Measurements from ENCODE around the gene TMEM8B.

The TMEM8B gene

GRCh38 chr9:35898337-35898736 lies 69.3 kb downstream of the TMEM8B start (continued):
- TF ChIP-seq, protein P1, sequence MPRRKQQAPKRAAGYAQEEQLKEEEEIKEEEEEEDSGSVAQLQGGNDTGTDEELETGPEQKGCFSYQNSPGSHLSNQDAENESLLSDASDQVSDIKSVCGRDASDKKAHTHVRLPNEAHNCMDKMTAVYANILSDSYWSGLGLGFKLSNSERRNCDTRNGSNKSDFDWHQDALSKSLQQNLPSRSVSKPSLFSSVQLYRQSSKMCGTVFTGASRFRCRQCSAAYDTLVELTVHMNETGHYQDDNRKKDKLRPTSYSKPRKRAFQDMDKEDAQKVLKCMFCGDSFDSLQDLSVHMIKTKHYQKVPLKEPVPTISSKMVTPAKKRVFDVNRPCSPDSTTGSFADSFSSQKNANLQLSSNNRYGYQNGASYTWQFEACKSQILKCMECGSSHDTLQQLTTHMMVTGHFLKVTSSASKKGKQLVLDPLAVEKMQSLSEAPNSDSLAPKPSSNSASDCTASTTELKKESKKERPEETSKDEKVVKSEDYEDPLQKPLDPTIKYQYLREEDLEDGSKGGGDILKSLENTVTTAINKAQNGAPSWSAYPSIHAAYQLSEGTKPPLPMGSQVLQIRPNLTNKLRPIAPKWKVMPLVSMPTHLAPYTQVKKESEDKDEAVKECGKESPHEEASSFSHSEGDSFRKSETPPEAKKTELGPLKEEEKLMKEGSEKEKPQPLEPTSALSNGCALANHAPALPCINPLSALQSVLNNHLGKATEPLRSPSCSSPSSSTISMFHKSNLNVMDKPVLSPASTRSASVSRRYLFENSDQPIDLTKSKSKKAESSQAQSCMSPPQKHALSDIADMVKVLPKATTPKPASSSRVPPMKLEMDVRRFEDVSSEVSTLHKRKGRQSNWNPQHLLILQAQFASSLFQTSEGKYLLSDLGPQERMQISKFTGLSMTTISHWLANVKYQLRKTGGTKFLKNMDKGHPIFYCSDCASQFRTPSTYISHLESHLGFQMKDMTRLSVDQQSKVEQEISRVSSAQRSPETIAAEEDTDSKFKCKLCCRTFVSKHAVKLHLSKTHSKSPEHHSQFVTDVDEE (CRISPR knock-in tag; IDR thresholded peaks at IDR 0.05) = no peak
- TF ChIP-seq RARB (CRISPR knock-in tag; IDR thresholded peaks at IDR 0.05) (no peak), TOX (CRISPR knock-in tag; IDR thresholded peaks at IDR 0.05; ENCODE audit: borderline replicate concordance) (no peak), SNAI2 (CRISPR knock-in tag; IDR thresholded peaks at IDR 0.05) (no peak), OSR1 (CRISPR knock-in tag; IDR thresholded peaks at IDR 0.05) (no peak), PPARA (CRISPR knock-in tag; IDR thresholded peaks at IDR 0.05; ENCODE audit: borderline replicate concordance) (no peak), ESRRG (CRISPR knock-in tag; IDR thresholded peaks at IDR 0.05) (no peak), BACH2 (CRISPR knock-in tag; IDR thresholded peaks at IDR 0.05; ENCODE audit: borderline replicate concordance) (no peak)

DNA sequence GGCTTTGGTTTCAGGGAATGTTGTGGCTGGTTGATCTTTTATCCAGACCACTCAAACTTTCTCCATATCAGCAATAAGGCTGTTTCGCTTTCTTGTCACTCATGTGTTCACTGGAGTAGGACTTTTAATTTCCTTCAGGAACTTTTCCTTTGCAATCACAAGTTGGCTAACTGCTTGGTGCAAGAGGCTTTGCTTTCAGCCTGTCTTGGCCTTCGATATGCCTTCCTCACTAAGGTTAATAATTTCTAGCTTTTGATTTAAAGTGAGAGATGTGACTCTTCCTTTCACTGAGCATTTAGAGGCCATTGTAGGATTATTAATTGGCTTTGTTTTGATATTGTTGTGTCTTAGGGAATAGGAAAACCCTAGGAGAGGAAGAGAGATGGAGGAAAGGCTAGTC lies 70.0 kb downstream of the TMEM8B start:
- TF ChIP-seq ISL1 (CRISPR knock-in tag; IDR thresholded peaks at IDR 0.05) = no peak
- no peak for TF ChIP-seq RARB (CRISPR knock-in tag; IDR thresholded peaks at IDR 0.05)
- no peak for TF ChIP-seq ZNF70 (CRISPR knock-in tag; IDR thresholded peaks at IDR 0.05)
- TF ChIP-seq ZFP30 (CRISPR knock-in tag; IDR thresholded peaks at IDR 0.05) = no peak
- no peak for TF ChIP-seq SNAI2 (CRISPR knock-in tag; IDR thresholded peaks at IDR 0.05)
- TF ChIP-seq CREB5 (CRISPR knock-in tag; IDR thresholded peaks at IDR 0.05; ENCODE audit: low read depth) = no peak
- no peak for TF ChIP-seq TCF4 (CRISPR knock-in tag; IDR thresholded peaks at IDR 0.05; ENCODE audit: borderline replicate concordance)
- TF ChIP-seq ZNF565 (CRISPR knock-in tag; conservative IDR thresholded peaks at IDR 0.05; ENCODE audit: low read depth) = no peak
- TF ChIP-seq, protein P2, sequence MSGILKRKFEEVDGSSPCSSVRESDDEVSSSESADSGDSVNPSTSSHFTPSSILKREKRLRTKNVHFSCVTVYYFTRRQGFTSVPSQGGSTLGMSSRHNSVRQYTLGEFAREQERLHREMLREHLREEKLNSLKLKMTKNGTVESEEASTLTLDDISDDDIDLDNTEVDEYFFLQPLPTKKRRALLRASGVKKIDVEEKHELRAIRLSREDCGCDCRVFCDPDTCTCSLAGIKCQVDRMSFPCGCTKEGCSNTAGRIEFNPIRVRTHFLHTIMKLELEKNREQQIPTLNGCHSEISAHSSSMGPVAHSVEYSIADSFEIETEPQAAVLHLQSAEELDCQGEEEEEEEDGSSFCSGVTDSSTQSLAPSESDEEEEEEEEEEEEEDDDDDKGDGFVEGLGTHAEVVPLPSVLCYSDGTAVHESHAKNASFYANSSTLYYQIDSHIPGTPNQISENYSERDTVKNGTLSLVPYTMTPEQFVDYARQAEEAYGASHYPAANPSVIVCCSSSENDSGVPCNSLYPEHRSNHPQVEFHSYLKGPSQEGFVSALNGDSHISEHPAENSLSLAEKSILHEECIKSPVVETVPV (CRISPR knock-in tag; IDR thresholded peaks at IDR 0.05) = no peak
- no peak for TF ChIP-seq ZNF8 (CRISPR knock-in tag; IDR thresholded peaks at IDR 0.05)
- ATAC-seq = no peak

DNA sequence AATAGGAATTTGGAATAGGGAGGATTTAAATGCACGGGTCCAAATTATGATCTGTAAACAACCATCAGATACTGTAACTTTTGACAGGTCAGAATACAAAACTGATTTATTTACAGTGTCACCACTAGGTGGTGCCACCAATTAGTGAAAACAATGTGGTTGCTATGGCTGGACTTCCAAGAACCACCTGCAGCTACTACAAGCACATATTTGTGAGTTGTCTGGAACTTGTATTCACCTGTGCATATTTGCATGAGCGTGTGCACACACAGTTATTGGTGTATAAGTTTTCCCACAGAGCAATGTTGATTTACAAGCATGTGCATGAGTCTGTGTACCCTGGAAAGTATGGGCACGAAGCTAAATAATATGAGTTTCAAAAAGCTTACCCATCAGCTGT lies 74.0 kb downstream of the TMEM8B start:
- ATAC-seq = no peak

More for the DNA sequence above, 74.0 kb downstream of the TMEM8B start:
- TF ChIP-seq ZNF565 (CRISPR knock-in tag; conservative IDR thresholded peaks at IDR 0.05; ENCODE audit: low read depth) (no peak), ZNF70 (CRISPR knock-in tag; IDR thresholded peaks at IDR 0.05) (no peak), POU6F1 (CRISPR knock-in tag; IDR thresholded peaks at IDR 0.05; ENCODE audit: borderline replicate concordance, low read depth) (no peak), ARNTL (CRISPR knock-in tag; IDR thresholded peaks at IDR 0.05; ENCODE audit: borderline replicate concordance, low read depth) (no peak), GLIS3 (CRISPR knock-in tag; IDR thresholded peaks at IDR 0.05) (no peak)
- TF ChIP-seq, protein P2 (CRISPR knock-in tag; IDR thresholded peaks at IDR 0.05) = no peak

Measured in SK-N-SH treated with all-trans-retinoic acid at 6 μM for 48 hours (cell line).